HG03432 (cell line): ENCODE data around the gene XRCC3.
A peak's percentile ranks its signal among the peaks of the same experiment; 100 is the strongest.

Source experiments
- ATAC-seq: cut with Tn5 transposase; IDR thresholded peaks from one replicate; pipeline ENCODE4 v1.9.1; 2021; ENCODE audit warnings: mild to moderate bottlenecking, moderate library complexity; ENCODE audit not compliant: unreplicated experiment

Gene XRCC3

DNA sequence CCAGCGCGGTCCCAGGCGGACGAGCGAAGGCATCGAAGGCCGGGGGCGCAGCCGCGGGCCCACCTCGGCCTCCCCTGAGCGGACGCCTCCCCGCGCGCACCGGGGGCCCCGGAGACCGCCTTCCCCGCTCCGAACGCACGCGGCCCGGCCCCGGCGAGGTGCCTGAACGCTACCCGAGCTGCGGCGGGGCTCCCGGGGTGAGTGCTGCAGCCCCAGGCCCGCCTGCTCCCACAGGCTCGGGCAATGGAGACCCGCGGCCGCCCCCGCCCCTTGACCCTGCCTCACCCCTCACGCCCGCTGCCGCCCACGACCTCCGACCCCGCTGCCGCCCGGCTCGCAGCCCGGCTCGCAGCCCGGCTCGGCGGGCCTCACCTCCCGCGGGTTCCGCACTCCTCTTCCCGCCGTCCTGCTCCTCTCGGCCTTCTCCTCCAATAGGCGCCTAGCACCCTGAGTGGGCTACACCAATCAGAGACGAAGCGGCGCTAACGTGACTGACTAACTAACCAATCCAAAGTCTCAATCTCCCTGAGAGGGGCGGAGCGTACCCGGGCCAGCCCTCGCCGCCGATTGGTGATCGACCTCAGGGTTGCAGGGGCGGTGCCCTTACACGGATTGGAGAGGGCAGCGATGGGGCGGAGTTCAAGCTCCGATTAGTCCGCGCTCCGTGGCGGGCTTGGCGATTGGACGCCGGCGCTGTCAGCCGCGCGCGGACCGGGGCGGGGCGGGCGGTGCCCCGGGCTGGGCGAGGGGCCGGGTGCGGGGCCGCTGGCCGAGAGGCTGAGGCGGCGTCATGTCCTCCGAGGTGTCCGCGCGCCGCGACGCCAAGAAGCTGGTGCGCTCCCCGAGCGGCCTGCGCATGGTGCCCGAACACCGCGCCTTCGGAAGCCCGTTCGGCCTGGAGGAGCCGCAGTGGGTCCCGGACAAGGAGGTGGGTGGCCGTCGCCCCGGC is at the start of gene XRCC3, which contains the start of gene ZFYVE21:
Gene XRCC3, minus strand, starts transcription at position 400 of the 949 bp plus-strand sequence. CDS start 4,364 bp downstream, outside the sequence.
Gene ZFYVE21, plus strand, starts transcription at position 759 of the 949 bp plus-strand sequence. Its CDS starts 32 bp downstream, at position 791.
- ATAC-seq: peak; percentile 93

DNA sequence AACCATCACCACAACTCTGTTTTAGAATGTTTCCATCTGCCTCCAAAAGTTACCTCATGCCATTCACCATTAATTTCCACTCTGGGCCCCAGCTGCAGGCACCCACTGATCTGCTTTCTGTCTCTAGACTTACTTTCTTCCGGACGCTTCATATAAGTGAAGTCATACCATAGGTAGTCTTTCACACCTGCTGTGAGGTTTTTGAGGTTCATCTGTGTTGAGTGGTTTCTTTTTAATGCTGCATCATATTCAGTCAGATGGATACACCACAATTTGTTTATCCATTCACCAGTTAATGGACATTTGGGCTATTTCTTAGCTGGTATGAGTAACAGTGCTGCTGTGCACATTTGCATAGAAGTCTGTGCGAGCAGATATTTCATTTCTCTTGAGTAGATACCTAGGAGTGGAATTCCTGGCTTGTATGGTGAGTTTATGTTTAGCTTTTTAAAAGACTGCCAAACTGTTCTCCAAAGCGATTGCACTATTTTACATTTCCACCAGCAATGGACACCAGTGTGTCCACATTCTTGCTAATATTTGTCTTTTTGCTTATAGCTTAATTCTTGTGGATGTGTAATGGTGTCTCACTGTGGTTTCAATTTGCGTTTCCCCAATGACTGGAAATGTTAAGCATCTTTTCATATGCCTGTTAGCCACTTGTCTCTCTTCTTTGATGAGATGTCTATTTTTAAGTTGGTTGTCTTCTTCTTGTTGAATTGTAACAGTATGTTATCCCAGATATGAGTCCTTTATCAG is 48.7 kb upstream of the XRCC3 start:
- ATAC-seq: peak; percentile 63

DNA sequence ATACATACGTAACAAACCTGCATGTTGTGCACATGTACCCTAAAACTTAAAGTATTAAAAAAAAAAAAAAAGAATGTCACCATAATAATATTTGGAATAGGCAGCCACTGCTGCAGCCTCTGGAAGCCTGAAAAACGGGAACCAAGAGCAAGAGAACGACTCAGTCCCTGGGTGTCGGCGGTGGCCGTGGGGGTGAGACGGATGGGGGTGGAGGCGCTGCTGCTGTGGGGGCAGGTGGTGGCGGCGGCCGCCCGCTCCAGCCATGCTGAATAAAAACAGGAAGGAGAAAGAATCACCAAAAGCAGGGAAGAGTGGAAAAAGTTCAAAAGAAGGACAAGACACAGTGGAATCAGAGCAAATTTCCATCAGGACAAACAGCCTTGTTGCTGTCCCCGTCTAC is 47.3 kb upstream of the XRCC3 start:
- ATAC-seq: no peak

DNA sequence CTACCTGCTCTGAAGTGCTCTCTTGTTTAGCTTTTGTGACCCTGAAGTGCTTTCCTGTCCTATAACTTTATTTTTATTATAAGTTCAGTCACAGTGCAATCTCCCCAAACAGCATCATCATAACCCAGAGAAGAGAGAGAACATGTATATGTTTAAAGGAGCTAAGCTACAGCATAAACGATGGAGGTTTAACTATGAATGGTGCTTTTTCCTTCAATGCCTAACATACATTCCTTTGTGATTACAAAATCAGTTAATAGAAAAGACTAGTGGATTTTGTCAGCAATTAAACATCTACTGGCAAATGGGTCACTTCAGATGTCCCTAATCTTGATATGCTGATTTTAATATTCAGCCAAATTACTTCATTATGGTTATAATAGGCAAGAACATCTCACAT is 46.8 kb upstream of the XRCC3 start:
- no peak for ATAC-seq

DNA sequence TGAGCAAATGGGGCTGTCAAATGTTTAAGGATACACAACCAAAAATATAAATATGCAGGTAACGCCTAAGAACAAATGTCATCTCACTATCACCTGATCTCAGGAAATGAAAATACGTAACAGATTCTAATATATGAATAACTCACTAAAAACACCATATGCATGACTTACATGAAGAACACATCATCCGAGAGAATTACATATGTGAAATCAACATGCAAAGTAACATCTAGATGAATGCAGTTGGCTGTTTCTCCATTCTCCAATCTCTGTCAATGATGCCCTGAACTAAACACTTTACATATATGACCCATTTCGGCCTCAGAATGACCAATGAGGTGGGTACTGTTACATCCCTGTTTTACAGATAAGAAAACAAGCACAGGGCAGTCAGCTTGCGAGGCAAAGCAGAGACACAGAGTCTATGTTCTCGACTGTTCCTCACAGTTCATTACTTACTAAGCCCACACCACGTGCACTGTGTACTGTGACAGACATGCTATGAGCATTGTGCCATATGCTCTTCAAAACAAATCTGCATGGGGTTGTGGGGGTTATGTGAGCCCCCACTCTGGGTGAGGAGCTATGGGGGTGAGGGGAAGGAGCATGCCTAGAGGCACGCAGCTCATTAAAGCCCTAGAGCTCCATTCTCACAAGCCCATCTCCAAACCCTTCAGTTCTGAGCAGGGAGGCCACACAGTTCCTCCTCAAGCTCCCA is 43.0 kb upstream of the XRCC3 start:
- no peak for ATAC-seq

DNA sequence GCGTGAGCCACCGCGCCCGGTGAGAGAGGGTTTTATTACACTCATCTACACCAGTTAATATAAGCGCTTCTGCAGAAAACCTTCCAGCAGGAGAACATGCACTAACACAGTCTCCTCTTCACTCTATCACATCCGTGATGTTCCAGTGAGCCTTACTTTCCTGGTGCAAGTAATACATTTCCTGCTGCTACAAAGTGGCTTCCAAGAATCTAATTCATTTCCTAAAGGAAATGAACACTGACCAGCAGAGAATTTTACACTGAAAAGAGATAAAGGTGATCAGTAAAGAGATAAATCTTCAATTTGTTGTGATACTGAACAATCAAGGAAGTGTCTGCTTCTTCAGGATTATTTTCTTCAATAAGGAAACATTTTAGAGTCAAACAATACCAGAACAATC is 39.8 kb upstream of the XRCC3 start:
- no peak for ATAC-seq

DNA sequence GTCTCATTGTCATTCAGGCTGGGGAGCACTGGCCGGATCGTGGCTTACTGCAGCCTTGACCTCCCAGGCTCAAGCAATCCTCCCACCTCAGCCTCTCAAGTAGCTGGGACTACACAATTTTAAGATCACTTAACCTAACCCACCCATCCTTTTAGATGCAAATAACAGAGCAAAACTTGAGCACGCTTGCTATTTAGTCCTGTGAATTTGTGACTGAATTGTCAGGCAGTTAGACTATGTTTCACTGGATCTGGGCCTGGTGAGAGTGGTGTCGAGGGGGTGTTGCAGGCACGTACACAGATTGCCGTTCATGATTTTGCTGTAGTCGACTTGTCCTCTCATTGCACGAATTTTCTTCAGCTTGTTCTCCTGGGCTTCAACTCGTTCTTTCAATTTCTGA is 38.5 kb upstream of the XRCC3 start:
- no peak for ATAC-seq

DNA sequence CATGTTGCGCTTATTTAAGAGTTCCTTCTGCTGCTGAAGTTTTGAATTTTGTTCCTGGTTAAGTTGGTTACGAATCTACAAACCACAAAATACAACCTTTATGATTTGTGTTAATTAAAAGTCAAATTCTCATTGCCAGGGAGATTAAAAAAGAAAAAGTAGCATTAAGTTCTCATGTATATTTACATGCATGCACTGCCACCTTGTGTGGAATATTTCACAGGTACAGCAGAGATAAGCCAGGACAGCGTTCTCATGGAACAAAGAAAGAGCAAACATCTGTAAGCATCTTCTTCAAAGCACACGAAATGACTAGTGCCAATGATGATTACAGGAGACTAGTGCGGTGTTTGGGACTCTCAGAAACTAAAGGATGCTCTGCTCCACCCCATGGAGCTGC is 34.6 kb upstream of the XRCC3 start:
- no peak for ATAC-seq

DNA sequence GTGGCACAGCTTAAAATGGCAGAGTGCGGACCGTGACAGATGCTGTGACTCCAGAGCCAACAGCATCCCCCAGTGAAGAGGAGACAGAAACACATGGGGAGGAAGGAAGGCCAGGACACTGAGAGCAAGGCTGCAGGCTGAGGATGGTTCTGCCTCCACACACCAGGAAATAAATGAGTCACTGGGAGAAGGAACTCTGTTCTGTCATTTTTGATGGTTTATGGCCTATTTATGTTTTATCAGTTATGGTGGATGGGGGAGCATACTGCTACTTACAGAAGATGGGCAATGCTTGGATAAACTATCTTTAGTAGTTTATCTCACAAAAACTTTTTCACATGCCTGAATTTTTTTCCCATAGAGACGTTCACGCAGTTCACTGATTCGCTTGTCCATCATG is 34.2 kb upstream of the XRCC3 start:
- no peak for ATAC-seq

DNA sequence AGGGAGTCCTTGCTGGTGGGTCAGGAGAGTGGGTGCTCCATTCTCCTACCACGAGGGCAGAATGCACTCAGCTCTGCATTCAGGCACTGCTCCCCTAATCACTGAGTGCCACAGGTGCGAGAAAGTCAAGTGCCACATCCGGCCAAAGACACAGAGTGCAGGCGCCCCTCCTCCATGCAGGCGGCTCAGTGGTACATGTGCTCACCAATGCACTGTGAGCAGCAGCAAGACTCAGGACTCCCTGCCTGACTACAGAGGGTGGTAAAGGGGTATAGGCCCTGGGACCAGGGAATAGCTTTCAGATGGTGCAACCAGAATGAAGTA is 33.2 kb upstream of the XRCC3 start:
- no peak for ATAC-seq

DNA sequence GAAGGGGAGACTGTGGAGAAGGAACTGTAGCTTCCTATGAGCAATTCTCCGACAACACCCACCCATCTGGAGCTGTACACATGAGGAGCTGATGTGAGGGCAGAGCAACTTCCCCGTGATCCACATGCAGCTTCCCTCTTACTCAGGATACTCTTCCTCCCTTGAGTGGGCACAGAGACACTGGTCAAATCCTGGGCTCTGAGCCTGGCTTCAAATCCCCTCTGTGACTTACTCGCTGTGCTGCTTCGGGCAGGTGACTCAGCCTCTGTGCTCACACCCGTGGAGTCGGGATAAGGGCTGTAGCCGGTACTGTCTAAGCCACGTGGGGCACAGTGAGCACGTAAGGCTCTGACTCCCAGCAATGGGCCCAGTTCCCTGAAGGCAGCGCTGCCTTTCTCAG is 31.4 kb upstream of the XRCC3 start:
- ATAC-seq: no peak

DNA sequence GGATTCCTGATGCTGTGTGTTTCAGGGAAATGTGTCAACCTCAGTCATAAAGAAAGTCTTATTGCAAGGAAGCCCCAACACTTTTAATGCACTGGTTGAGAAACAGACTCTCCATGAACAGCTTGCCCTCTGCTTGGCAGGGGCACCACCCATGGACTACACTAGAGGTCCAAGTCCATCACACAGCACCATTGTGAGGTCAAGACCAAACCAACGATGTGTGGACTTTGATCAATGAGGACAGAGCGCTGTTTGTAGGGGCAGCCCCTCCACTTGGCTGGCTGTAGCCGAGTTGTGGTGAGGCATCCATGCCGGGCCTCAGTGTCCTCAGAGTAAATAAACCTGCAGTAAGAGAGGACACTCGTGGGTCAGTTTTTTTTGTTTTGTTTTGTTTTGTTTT is 30.2 kb upstream of the XRCC3 start:
- no peak for ATAC-seq

DNA sequence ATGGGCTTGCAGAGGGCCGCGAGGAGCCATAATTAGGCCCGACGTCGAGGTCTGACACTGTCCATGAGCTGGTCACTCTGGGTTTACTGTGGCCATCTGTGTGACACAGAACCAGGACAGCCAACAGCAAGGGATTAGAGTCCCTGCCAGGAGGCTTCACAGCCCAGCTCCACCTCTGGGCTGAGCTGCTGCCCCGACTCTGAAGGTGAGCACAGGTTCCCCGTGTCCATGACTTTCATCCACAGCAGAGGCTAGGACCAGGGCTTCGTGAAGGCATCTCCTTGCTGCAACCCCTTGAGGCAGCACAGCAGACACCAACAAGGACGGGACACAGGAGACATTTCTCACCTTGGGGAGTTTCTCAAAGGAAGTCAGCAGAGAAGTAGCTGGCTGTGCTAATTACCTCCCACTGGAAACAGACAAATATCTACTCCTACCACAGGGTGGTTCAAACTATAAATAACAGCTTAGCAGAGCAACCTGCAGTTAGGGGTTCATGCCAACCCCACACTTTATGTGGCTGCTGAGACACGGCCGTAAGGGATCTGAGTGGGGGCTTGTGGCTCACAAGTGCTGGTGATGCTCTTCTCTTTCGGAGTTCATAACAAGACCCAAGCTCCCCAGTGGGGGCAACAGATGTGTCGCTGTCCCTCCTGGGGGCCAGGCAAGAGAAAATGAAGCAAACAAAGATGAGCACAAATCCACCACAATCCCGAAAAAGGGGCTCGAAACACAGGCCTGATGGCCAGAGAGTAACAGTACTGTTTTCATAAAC is 29.6 kb upstream of the XRCC3 start:
- ATAC-seq: no peak

DNA sequence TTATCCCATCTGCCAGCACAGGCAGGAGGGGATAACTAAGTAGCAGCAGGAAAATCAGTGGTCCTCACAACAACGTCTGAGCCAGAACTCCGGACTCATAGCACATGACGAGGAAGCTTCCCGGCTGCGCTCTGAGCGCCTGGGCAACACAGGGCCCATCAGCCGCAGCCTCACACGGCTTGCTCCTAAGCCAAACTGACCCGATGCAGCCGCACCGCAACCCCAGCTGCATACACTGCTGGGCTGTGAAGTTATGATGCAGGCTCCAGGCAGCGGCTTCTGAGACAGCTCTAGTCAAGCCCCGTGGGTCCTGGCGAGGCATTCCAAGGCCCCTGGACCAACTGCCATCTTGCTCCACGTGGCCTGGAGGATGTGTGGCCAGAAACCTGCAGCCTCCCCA is 28.4 kb upstream of the XRCC3 start:
- no peak for ATAC-seq

DNA sequence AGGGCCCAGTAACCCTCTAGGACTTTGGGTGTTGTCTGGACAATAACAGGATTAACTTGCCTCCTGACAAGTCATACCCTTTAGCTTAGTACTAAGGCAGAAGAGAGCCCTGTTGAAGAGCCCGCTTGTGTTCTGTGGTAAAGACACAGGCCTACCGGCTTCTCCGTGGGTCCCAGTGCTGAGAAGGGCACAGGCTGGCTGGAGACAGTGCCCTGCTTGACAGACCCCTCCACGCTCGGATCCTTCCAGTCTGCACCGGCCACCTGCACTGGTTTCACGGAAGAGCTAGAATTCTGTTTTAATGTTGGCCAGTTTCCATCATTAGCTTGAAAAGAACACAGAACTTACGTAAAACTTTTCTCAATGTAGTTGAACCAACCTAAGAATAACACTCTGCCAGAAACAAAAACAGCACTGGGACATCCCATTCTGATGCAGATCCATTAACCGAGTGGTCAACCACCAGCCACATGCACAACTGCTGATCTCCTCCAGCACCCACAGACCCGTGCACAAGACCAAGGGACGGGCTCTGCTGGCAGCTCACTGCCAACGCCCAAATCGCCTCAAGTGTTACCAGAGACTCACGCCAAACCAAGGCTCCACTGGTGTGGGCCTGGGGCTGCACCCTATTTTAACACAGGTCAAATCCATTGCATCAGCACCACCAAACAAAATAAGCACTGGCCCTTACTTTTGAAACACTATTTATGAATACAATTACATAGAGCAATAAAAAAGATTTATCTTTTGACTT is 27.4 kb upstream of the XRCC3 start:
- no peak for ATAC-seq

DNA sequence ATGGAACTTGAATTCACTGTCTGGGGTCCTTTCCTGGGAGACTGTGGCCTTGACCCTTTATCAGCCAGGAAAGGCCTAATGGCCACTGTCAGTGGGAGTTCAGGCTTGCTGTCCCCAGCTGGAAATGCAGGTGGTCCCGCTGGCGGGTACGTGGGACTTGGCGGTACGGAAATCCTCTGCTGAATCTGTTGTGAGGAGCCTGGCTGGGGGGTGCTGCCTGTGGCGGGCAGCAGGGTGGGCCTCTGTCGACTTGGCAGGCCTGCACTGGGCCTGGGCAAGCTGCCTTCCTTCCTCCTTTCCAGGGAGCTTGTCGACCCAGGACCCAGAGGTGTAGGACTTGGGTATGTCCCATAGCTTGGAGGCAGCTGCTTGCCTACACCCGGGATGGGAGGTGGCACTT is 26.6 kb upstream of the XRCC3 start:
- ATAC-seq: no peak

DNA sequence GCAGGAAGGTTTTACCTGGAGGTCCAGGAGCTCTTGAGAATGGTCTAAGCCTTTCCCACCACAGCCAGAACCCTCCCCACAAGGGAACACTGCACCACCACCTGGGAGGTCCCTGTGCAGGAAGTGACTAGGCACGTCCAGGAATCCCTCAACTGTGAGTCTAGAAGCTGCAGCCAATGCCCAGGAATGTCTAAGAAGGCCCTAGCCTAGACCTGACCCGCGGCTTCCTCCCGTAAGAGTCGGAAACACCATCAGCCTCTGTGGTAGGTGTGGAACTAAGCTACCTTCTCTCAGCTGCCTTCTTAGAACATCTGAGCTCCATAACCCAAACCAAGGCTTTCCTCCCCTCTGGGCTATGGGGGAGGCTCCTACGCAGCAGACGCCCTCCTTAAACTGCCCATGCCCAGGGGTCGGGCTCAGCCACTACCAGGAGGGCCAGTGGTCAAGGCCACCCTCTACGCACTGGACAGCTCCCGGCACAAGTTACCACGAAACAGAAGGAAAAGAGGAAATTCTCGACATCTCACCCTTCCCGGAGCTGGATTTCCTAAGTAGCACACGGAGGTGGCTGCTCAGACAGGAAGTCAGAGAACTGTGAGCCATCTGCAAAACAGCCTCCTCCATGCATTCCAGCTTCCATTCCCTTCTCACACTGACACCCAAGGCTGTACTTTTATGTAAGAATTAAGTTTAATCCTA is 25.9 kb upstream of the XRCC3 start:
- no peak for ATAC-seq

DNA sequence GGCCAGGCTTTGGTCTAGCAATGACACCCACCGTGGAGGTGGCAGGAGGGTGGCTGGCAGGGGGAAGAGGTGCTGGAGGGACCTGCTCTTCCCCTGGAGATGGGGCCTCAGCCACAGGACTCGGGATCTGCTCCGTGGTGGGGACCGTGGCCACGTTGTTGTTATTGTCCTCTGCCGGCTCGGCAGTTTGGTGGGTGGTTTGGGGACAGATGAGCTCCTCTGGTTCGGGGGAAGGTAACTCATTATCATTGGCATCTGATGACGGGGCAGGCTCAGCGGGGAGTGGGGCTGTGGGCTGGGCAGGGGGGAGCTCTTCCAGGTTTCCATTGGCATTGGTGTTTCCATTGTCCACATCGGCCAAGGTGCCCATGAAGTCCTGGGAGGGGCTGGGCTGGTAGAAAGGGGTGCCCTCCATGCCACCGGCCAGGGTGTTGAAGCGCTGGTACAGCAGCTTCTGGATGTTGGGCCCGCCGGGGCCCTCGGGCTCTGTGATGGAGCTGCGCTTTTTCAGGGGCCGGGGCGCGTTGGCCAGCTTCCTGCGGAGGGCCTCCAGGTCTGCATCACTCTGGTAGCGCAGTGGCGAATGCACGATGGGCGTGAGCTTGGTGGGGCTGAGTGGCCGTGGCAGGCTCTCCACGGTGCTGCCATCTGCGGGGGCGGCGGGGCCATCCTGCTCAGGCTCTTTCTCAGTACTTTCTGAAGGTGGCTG is 24.7 kb upstream of the XRCC3 start:
- ATAC-seq: no peak

DNA sequence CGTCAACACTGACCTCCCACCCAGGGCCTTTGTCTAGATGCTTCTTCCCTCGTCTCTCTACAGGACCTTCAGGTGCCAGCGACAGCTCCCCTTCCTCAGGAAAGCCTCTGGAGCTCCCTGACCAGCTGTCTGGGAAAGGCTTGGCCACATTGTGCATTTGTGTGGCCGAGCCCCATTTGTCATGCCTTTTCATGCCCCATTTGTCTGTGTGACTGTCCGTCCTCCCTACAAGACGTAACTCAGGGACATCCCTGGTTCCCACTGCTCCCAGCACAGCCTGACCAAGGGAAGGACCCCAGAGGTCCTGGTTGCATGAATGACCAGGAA is 24.2 kb upstream of the XRCC3 start:
- no peak for ATAC-seq
